Neural crest cell (in vitro differentiated cells): ENCODE results near the gene CST9. TPM values are rescaled to one million over a fixed set of nuclear protein-coding genes. Genes with fewer than 3 reads are reported as not detected.
A peak's percentile ranks its signal among the peaks of the same experiment; 100 is the strongest.

Experiments
- DNase-seq: peaks from one replicate; pipeline ENCODE4 v3.0.0; 2021; ENCODE audit warnings: low read depth, mixed read lengths, low spot score
- H3K27ac Mint-ChIP-seq: one replicate; pipeline ENCODE4 v1.8.0; 2021; ENCODE audit warnings: mild to moderate bottlenecking, mixed read lengths; ENCODE audit not compliant: unreplicated experiment
- H3K27me3 Mint-ChIP-seq: 2 replicates; pipeline ENCODE4 v1.8.0; 2021; ENCODE audit warnings: low read depth, mild to moderate bottlenecking, mixed read lengths
- H3K36me3 Mint-ChIP-seq: 2 replicates; pipeline ENCODE4 v1.8.0; 2021; ENCODE audit warnings: low read depth, mild to moderate bottlenecking, mixed read lengths
- H3K4me1 Mint-ChIP-seq: 2 replicates; pipeline ENCODE4 v1.8.0; 2021; ENCODE audit warnings: mixed read lengths
- H3K4me3 Mint-ChIP-seq: one replicate; pipeline ENCODE4 v1.8.0; 2021; ENCODE audit warnings: mild to moderate bottlenecking, mixed read lengths
- H3K9me3 Mint-ChIP-seq: 2 replicates; pipeline ENCODE4 v1.8.0; 2021; ENCODE audit warnings: mixed read lengths
- CTCF ChIP-seq: fragments of 200-600 bp; sonication (generic); conservative IDR thresholded peaks from 2 replicates; pipeline ENCODE4 v1.5.0; 2021; ENCODE audit warnings: antibody characterized with exemption, mild to moderate bottlenecking
- total RNA-seq: library from RNA; stranded (reverse); gene quantifications from 2 replicates; pipeline ENCODE4 v1.2.1, GENCODE V29; 2021

The CST9 gene
- total RNA-seq, 1 donor from 2014 or later: not detected

- no peak overlapping the region for H3K27ac Mint-ChIP-seq
- no peak for DNase-seq
- TF ChIP-seq CTCF: no peak
- H3K4me1 Mint-ChIP-seq: no peaks in the 10 kb centered on the region
- no peak overlapping the region for H3K4me3 Mint-ChIP-seq
- H3K36me3 Mint-ChIP-seq: no peaks in the 10 kb centered on the region
- peaks cover 2% of the 10 kb centered on the region for H3K27me3 Mint-ChIP-seq
- peaks cover 3% of the 10 kb centered on the region for H3K9me3 Mint-ChIP-seq
Observed at GRCh38 chr20:23598481-23598880, 7.2 kb downstream of the CST9 start.

- no peak overlapping the region for H3K27ac Mint-ChIP-seq
- no peak overlapping the region for H3K4me3 Mint-ChIP-seq
- no peaks in the 10 kb centered on the region for H3K4me1 Mint-ChIP-seq
- no peak for DNase-seq
- peaks cover 3% of the 10 kb centered on the region for H3K9me3 Mint-ChIP-seq
- H3K36me3 Mint-ChIP-seq: no peaks in the 10 kb centered on the region
- no peak for TF ChIP-seq CTCF
- H3K27me3 Mint-ChIP-seq: peaks cover 2% of the 10 kb centered on the region
Observed at GRCh38 chr20:23596579-23597250, 9.0 kb downstream of the CST9 start.

- H3K27me3 Mint-ChIP-seq: peaks cover 2% of the 10 kb centered on the region
- H3K9me3 Mint-ChIP-seq: peaks cover 3% of the 10 kb centered on the region
- no peak overlapping the region for H3K27ac Mint-ChIP-seq
- H3K4me3 Mint-ChIP-seq: no peak overlapping the region
- H3K4me1 Mint-ChIP-seq: no peaks in the 10 kb centered on the region
- no peak for TF ChIP-seq CTCF
- DNase-seq: no peak
- H3K36me3 Mint-ChIP-seq: no peaks in the 10 kb centered on the region
Observed at GRCh38 chr20:23595941-23596340, 9.8 kb downstream of the CST9 start.

GRCh38 chr20:23588434-23589403, 17.0 kb downstream of the CST9 start:
- H3K36me3 Mint-ChIP-seq: no peaks in the 10 kb centered on the region
- no peak overlapping the region for H3K27ac Mint-ChIP-seq
- no peaks in the 10 kb centered on the region for H3K9me3 Mint-ChIP-seq
- peaks cover 7% of the 10 kb centered on the region for H3K4me1 Mint-ChIP-seq
- no peak for DNase-seq
- no peak for TF ChIP-seq CTCF
- peak overlapping the region; percentile 75 for H3K4me3 Mint-ChIP-seq
- peaks cover 3% of the 10 kb centered on the region for H3K27me3 Mint-ChIP-seq

GRCh38 chr20:23587631-23588030, 18.1 kb downstream of the CST9 start:
- no peak for DNase-seq
- Mint-ChIP-seq H3K4me3 (peak overlapping the region; percentile 12), H3K4me1 (peaks cover 7% of the 10 kb centered on the region), H3K9me3 (no peaks in the 10 kb centered on the region), H3K36me3 (no peaks in the 10 kb centered on the region), H3K27ac (no peak overlapping the region), H3K27me3 (peaks cover 3% of the 10 kb centered on the region)
- no peak for TF ChIP-seq CTCF
